Measurements from ENCODE around the gene KMT2D.

KMT2D gene

GRCh38 chr12:49048953-49049352 is 11.6 kb downstream of the KMT2D start:
- Histone ChIP-seq H2AK5ac (ENCODE audit: low read depth, low read length) (no peak overlapping the region), H3K4me2 (ENCODE audit: insufficient read depth, low read length, poor library complexity, severe bottlenecking) (no peak overlapping the region), H3K27ac (replicated peaks; ENCODE audit: low read length) (no peak overlapping the region), H2BK15ac (ENCODE audit: low read length) (no peak overlapping the region), H3K18ac (ENCODE audit: low read length) (no peak overlapping the region), H3K4me1 (ENCODE audit: control insufficient read depth in 2 of 2, insufficient read depth in 1 of 2, low read depth in 1 of 2, low read length in 2 of 2) (no peaks in the 10 kb centered on the region), H3K23ac (ENCODE audit: low read depth, low read length, poor library complexity) (no peak overlapping the region), H4K8ac (ENCODE audit: low read depth, low read length) (no peak overlapping the region), H2BK12ac (ENCODE audit: low read length) (no peak overlapping the region), H3K9ac (ENCODE audit: low read depth, low read length, poor library complexity) (no peak overlapping the region), H2AFZ (ENCODE audit: low read length) (no peak overlapping the region), H3K14ac (ENCODE audit: low read length) (no peak overlapping the region), H2BK120ac (ENCODE audit: low read depth, low read length) (no peak overlapping the region), H3K9me3 (replicated peaks in 1 of 2; ENCODE audit: control insufficient read depth in 2 of 2, insufficient read depth in 1 of 2, low read depth in 1 of 2, low read length in 2 of 2) (no peaks in the 10 kb centered on the region), H3K4me3 (ENCODE audit: low read length in 2 of 2) (no peak overlapping the region), H3K4ac (ENCODE audit: low read length) (no peak overlapping the region), H4K91ac (ENCODE audit: low read depth, low read length, poor library complexity) (no peak overlapping the region), H2BK5ac (ENCODE audit: low read length) (no peak overlapping the region), H3K27me3 (ENCODE audit: control insufficient read depth in 3 of 3, insufficient read depth in 3 of 3, low read depth in 1 of 3, low read length in 3 of 3) (no peaks in the 10 kb centered on the region), H3K36me3 (replicated peaks in 1 of 2; ENCODE audit: control insufficient read depth in 2 of 2, insufficient read depth in 2 of 2, low read length in 2 of 2) (peaks cover 88 to 100% of the 10 kb centered on the region in 2 donors), H3K79me1 (ENCODE audit: low read depth, low read length) (peaks cover 8% of the 10 kb centered on the region)
- WGBS, 2 donors (ENCODE audit: extremely low coverage in 2 of 2, insufficient read length in 2 of 2, insufficient replicate concordance in 1 of 2), result no CpG with 5 or more reads among the region's 10 CpGs
- no peak for DNase-seq (ENCODE audit: low spot score)

- H3K79me1 ChIP-seq (ENCODE audit: low read depth, low read length), result peaks cover 16% of the 10 kb centered on the region
- H3K4me3 ChIP-seq (ENCODE audit: low read length in 2 of 2), result peak overlapping the region in 1 of 2 donors; percentile 47
- no CpG with 5 or more reads among the region's 12 CpGs for WGBS, 2 donors (ENCODE audit: extremely low coverage in 2 of 2, insufficient read length in 2 of 2, insufficient replicate concordance in 1 of 2)
- H3K14ac ChIP-seq (ENCODE audit: low read length), result no peak overlapping the region
- H3K9me3 ChIP-seq (replicated peaks in 1 of 2; ENCODE audit: control insufficient read depth in 2 of 2, insufficient read depth in 1 of 2, low read depth in 1 of 2, low read length in 2 of 2), result no peaks in the 10 kb centered on the region
- H3K9ac ChIP-seq (ENCODE audit: low read depth, low read length, poor library complexity), result no peak overlapping the region
- H2AFZ ChIP-seq (ENCODE audit: low read length), result no peak overlapping the region
- H2BK15ac ChIP-seq (ENCODE audit: low read length), result no peak overlapping the region
- no peak overlapping the region for H2AK5ac ChIP-seq (ENCODE audit: low read depth, low read length)
- peaks cover 88 to 100% of the 10 kb centered on the region in 2 donors for H3K36me3 ChIP-seq (replicated peaks in 1 of 2; ENCODE audit: control insufficient read depth in 2 of 2, insufficient read depth in 2 of 2, low read length in 2 of 2)
- no peak overlapping the region for H3K4ac ChIP-seq (ENCODE audit: low read length)
- no peak overlapping the region for H4K8ac ChIP-seq (ENCODE audit: low read depth, low read length)
- H3K18ac ChIP-seq (ENCODE audit: low read length), result no peak overlapping the region
- H3K27ac ChIP-seq (replicated peaks; ENCODE audit: low read length), result no peak overlapping the region
- no peak overlapping the region for H3K4me2 ChIP-seq (ENCODE audit: insufficient read depth, low read length, poor library complexity, severe bottlenecking)
- no peaks in the 10 kb centered on the region for H3K4me1 ChIP-seq (ENCODE audit: control insufficient read depth in 2 of 2, insufficient read depth in 1 of 2, low read depth in 1 of 2, low read length in 2 of 2)
- DNase-seq (ENCODE audit: low spot score), result no peak
- no peak overlapping the region for H2BK12ac ChIP-seq (ENCODE audit: low read length)
- peak overlapping the region; percentile 12 for H2BK120ac ChIP-seq (ENCODE audit: low read depth, low read length)
- H2BK5ac ChIP-seq (ENCODE audit: low read length), result no peak overlapping the region
- peak overlapping the region; percentile 34 for H3K23ac ChIP-seq (ENCODE audit: low read depth, low read length, poor library complexity)
- H4K91ac ChIP-seq (ENCODE audit: low read depth, low read length, poor library complexity), result no peak overlapping the region
- no peaks in the 10 kb centered on the region for H3K27me3 ChIP-seq (ENCODE audit: control insufficient read depth in 3 of 3, insufficient read depth in 3 of 3, low read depth in 1 of 3, low read length in 3 of 3)
These were observed 14.3 kb downstream of the KMT2D start for GRCh38 chr12:49046129-49046895.

- no peak overlapping the region for H2AFZ ChIP-seq (ENCODE audit: low read length)
- peaks cover 81 to 100% of the 10 kb centered on the region in 2 donors for H3K36me3 ChIP-seq (replicated peaks in 1 of 2; ENCODE audit: control insufficient read depth in 2 of 2, insufficient read depth in 2 of 2, low read length in 2 of 2)
- no peak for DNase-seq (ENCODE audit: low spot score)
- no peaks in the 10 kb centered on the region for H3K4me1 ChIP-seq (ENCODE audit: control insufficient read depth in 2 of 2, insufficient read depth in 1 of 2, low read depth in 1 of 2, low read length in 2 of 2)
- H4K91ac ChIP-seq (ENCODE audit: low read depth, low read length, poor library complexity), result no peak overlapping the region
- H2BK5ac ChIP-seq (ENCODE audit: low read length), result no peak overlapping the region
- no peaks in the 10 kb centered on the region for H3K27me3 ChIP-seq (ENCODE audit: control insufficient read depth in 3 of 3, insufficient read depth in 3 of 3, low read depth in 1 of 3, low read length in 3 of 3)
- no peak overlapping the region for H3K18ac ChIP-seq (ENCODE audit: low read length)
- peak overlapping the region; percentile 75 for H3K23ac ChIP-seq (ENCODE audit: low read depth, low read length, poor library complexity)
- no peaks in the 10 kb centered on the region for H3K9me3 ChIP-seq (replicated peaks in 1 of 2; ENCODE audit: control insufficient read depth in 2 of 2, insufficient read depth in 1 of 2, low read depth in 1 of 2, low read length in 2 of 2)
- H3K79me1 ChIP-seq (ENCODE audit: low read depth, low read length), result peaks cover 13% of the 10 kb centered on the region
- H3K14ac ChIP-seq (ENCODE audit: low read length), result no peak overlapping the region
- no peak overlapping the region for H2AK5ac ChIP-seq (ENCODE audit: low read depth, low read length)
- no peak overlapping the region for H4K8ac ChIP-seq (ENCODE audit: low read depth, low read length)
- no peak overlapping the region for H2BK15ac ChIP-seq (ENCODE audit: low read length)
- H3K4me2 ChIP-seq (ENCODE audit: insufficient read depth, low read length, poor library complexity, severe bottlenecking), result no peak overlapping the region
- H3K4me3 ChIP-seq (ENCODE audit: low read length in 2 of 2), result no peak overlapping the region
- no CpG with 5 or more reads among the region's 12 CpGs for WGBS, 2 donors (ENCODE audit: extremely low coverage in 2 of 2, insufficient read length in 2 of 2, insufficient replicate concordance in 1 of 2)
- H2BK12ac ChIP-seq (ENCODE audit: low read length), result no peak overlapping the region
- no peak overlapping the region for H3K27ac ChIP-seq (replicated peaks; ENCODE audit: low read length)
- H3K9ac ChIP-seq (ENCODE audit: low read depth, low read length, poor library complexity), result no peak overlapping the region
- no peak overlapping the region for H3K4ac ChIP-seq (ENCODE audit: low read length)
- no peak overlapping the region for H2BK120ac ChIP-seq (ENCODE audit: low read depth, low read length)
These were observed 15.9 kb downstream of the KMT2D start for GRCh38 chr12:49044660-49045059.

- no peak overlapping the region for H2BK15ac ChIP-seq (ENCODE audit: low read length)
- H4K91ac ChIP-seq (ENCODE audit: low read depth, low read length, poor library complexity), result no peak overlapping the region
- H3K4me1 ChIP-seq (ENCODE audit: control insufficient read depth in 2 of 2, insufficient read depth in 1 of 2, low read depth in 1 of 2, low read length in 2 of 2), result no peaks in the 10 kb centered on the region
- H3K36me3 ChIP-seq (replicated peaks in 1 of 2; ENCODE audit: control insufficient read depth in 2 of 2, insufficient read depth in 2 of 2, low read length in 2 of 2), result peaks cover 80 to 100% of the 10 kb centered on the region in 2 donors
- peak; percentile 44 for DNase-seq (ENCODE audit: low spot score)
- H3K4me2 ChIP-seq (ENCODE audit: insufficient read depth, low read length, poor library complexity, severe bottlenecking), result no peak overlapping the region
- no peak overlapping the region for H2AFZ ChIP-seq (ENCODE audit: low read length)
- H3K4ac ChIP-seq (ENCODE audit: low read length), result no peak overlapping the region
- H3K27ac ChIP-seq (replicated peaks; ENCODE audit: low read length), result no peak overlapping the region
- WGBS, 2 donors (ENCODE audit: extremely low coverage in 2 of 2, insufficient read length in 2 of 2, insufficient replicate concordance in 1 of 2), result no CpG with 5 or more reads among the region's 11 CpGs
- H4K8ac ChIP-seq (ENCODE audit: low read depth, low read length), result no peak overlapping the region
- no peak overlapping the region for H3K4me3 ChIP-seq (ENCODE audit: low read length in 2 of 2)
- no peak overlapping the region for H3K18ac ChIP-seq (ENCODE audit: low read length)
- no peaks in the 10 kb centered on the region for H3K9me3 ChIP-seq (replicated peaks in 1 of 2; ENCODE audit: control insufficient read depth in 2 of 2, insufficient read depth in 1 of 2, low read depth in 1 of 2, low read length in 2 of 2)
- H3K79me1 ChIP-seq (ENCODE audit: low read depth, low read length), result peaks cover 13% of the 10 kb centered on the region
- no peak overlapping the region for H2BK5ac ChIP-seq (ENCODE audit: low read length)
- H2BK12ac ChIP-seq (ENCODE audit: low read length), result no peak overlapping the region
- H3K23ac ChIP-seq (ENCODE audit: low read depth, low read length, poor library complexity), result peak overlapping the region; percentile 71
- no peak overlapping the region for H3K14ac ChIP-seq (ENCODE audit: low read length)
- no peaks in the 10 kb centered on the region for H3K27me3 ChIP-seq (ENCODE audit: control insufficient read depth in 3 of 3, insufficient read depth in 3 of 3, low read depth in 1 of 3, low read length in 3 of 3)
- no peak overlapping the region for H3K9ac ChIP-seq (ENCODE audit: low read depth, low read length, poor library complexity)
- no peak overlapping the region for H2AK5ac ChIP-seq (ENCODE audit: low read depth, low read length)
- H2BK120ac ChIP-seq (ENCODE audit: low read depth, low read length), result no peak overlapping the region
These were observed 16.7 kb downstream of the KMT2D start for GRCh38 chr12:49043856-49044258.

Measured in neuronal stem cell (in vitro differentiated cells).